Rectal smooth muscle tissue (tissue), 1 donor: ENCODE data around the gene PLCB1.

Experiments used
- H3K27ac ChIP-seq: one replicate; pipeline ENCODE4 v1.7.0; 2013; ENCODE audit warnings: low read depth, low read length, inconsistent platforms
- H3K27me3 ChIP-seq: one replicate; pipeline ENCODE4 v1.7.0; 2013; ENCODE audit warnings: low read length; ENCODE audit not compliant: control insufficient read depth, insufficient read depth
- H3K36me3 ChIP-seq: one replicate; pipeline ENCODE4 v1.7.0; 2013; ENCODE audit warnings: low read length; ENCODE audit not compliant: control insufficient read depth, insufficient read depth
- H3K4me1 ChIP-seq: one replicate; pipeline ENCODE4 v1.7.0; 2013; ENCODE audit warnings: low read length; ENCODE audit not compliant: control insufficient read depth, insufficient read depth
- H3K4me3 ChIP-seq: one replicate; pipeline ENCODE4 v1.7.0; 2013; ENCODE audit warnings: low read length
- H3K9ac ChIP-seq: one replicate; pipeline ENCODE4 v1.7.0; 2013; ENCODE audit warnings: low read length

The PLCB1 gene

GRCh38 chr20:8522168-8522567 lies 390.1 kb downstream of the PLCB1 start:
- Histone ChIP-seq H3K4me1 (no peaks in the 10 kb centered on the region), H3K9ac (no peak overlapping the region), H3K36me3 (no peaks in the 10 kb centered on the region), H3K27me3 (no peaks in the 10 kb centered on the region), H3K4me3 (no peak overlapping the region), H3K27ac (no peak overlapping the region)

DNA sequence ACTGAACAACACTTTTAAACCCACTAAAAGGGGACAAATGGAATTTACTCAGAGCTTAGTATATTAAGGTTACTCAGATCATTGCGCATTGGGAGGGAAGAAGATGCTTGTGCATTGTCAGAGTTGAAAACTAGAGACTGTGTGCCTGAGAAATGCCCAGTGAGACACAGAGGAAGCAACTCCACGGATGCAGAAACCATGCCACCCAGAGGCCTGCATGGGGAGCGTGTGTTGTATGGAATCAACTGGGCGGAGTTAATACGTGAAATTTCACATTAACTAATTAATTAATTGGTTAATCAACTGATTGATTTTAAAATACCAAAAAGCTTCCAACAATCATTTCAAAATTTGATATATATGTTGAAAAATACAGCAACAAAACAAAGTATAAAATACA lies 391.6 kb downstream of the PLCB1 start:
- Histone ChIP-seq H3K27me3 (no peaks in the 10 kb centered on the region), H3K36me3 (no peaks in the 10 kb centered on the region), H3K4me1 (no peaks in the 10 kb centered on the region), H3K27ac (no peak overlapping the region), H3K4me3 (no peak overlapping the region), H3K9ac (no peak overlapping the region)

DNA sequence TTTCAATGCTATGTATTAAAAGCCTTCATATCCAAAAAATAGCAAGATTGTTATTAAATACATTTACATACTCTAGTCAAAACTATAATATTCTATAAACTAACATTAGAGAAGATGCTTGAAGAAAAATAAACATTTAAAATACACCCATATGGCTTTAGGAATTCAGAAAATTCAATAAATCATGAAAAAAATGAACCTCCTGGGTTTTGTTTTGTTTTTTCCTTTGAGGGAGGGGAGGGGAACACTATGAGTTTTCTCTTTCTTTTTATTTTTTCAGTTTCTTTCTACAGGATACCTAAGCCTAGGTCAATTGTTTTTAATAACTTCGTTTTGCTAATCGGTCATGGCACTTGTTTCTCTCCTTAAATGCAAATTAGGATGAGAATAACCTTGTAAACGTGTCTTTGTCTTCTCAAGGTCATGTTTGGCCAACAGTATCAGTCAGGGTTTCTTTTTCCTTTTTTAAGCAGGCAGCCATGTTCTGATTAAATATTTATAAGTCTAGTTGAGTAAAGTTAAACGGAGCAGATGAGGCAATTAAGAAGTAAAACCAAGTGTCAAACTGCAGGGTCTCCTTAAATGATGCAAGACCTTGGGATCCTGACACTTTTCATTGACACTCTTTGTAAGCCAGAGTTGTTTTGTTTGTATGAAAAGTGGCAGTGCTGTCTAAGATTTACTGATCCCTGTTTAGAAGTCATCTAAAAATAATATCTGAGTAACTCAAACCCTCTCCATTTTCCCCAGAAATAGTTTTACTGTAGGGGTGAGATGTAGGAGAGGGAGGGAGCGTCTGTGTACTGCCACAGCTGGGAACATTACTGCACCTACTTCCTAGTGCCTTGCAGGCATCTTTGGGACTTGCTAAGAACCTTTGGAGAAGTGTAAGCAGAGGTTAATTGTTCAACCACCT lies 392.3 kb downstream of the PLCB1 start:
- H3K27ac ChIP-seq = no peak overlapping the region
- no peak overlapping the region for H3K4me3 ChIP-seq
- no peaks in the 10 kb centered on the region for H3K36me3 ChIP-seq
- H3K27me3 ChIP-seq = no peaks in the 10 kb centered on the region
- H3K9ac ChIP-seq = no peak overlapping the region
- no peaks in the 10 kb centered on the region for H3K4me1 ChIP-seq

DNA sequence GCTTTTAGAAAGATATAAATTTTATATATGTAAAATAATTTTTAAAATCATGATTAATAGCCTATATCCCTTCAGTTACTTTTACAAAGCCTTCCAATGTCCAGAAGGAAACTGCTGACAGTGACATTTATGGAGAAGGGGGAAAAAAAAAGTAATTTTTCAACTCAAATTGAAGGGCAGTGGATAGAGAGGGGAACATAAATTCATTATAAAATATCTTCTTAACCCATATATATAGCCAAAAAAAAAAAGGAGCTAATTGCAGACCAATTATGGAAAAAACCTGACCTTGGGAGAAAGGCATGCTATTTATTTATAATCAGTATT lies 392.9 kb downstream of the PLCB1 start:
- H3K4me3 ChIP-seq = no peak overlapping the region
- no peaks in the 10 kb centered on the region for H3K27me3 ChIP-seq
- H3K4me1 ChIP-seq = no peaks in the 10 kb centered on the region
- H3K9ac ChIP-seq = no peak overlapping the region
- no peaks in the 10 kb centered on the region for H3K36me3 ChIP-seq
- H3K27ac ChIP-seq = no peak overlapping the region

DNA sequence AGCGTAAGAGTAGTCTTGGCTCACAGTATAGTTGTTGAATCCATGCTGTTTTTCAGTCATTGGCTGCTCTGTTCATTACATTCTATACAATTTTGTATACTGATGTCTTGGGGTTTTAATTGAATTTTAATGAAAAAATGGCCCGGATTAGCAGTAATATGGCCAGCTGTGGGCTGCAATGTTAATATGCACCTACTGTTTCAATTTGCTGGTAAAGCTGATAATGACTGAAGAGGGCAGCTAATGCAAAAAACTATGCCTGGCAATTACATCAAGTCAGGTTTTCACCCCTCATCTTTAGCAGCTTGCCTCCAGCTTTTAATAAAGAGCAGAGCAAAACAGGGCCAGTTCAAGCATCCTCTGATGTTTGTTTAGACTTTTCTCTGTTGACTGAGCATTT lies 394.5 kb downstream of the PLCB1 start:
- H3K36me3 ChIP-seq = no peaks in the 10 kb centered on the region
- no peak overlapping the region for H3K4me3 ChIP-seq
- H3K4me1 ChIP-seq = no peaks in the 10 kb centered on the region
- no peak overlapping the region for H3K9ac ChIP-seq
- H3K27me3 ChIP-seq = no peaks in the 10 kb centered on the region
- H3K27ac ChIP-seq = no peak overlapping the region

- Histone ChIP-seq H3K27me3 (no peaks in the 10 kb centered on the region), H3K27ac (no peak overlapping the region), H3K9ac (no peak overlapping the region), H3K36me3 (no peaks in the 10 kb centered on the region), H3K4me3 (no peak overlapping the region), H3K4me1 (no peaks in the 10 kb centered on the region)
Observed at GRCh38 chr20:8527998-8528723, 396.1 kb downstream of the PLCB1 start.

GRCh38 chr20:8530022-8530421 lies 398.0 kb downstream of the PLCB1 start:
- Histone ChIP-seq H3K9ac (no peak overlapping the region), H3K4me1 (no peaks in the 10 kb centered on the region), H3K36me3 (no peaks in the 10 kb centered on the region), H3K27ac (no peak overlapping the region), H3K4me3 (no peak overlapping the region), H3K27me3 (no peaks in the 10 kb centered on the region)

- H3K27me3 ChIP-seq = no peaks in the 10 kb centered on the region
- H3K4me3 ChIP-seq = no peak overlapping the region
Observed at GRCh38 chr20:8532169-8532568, 400.1 kb downstream of the PLCB1 start.

DNA sequence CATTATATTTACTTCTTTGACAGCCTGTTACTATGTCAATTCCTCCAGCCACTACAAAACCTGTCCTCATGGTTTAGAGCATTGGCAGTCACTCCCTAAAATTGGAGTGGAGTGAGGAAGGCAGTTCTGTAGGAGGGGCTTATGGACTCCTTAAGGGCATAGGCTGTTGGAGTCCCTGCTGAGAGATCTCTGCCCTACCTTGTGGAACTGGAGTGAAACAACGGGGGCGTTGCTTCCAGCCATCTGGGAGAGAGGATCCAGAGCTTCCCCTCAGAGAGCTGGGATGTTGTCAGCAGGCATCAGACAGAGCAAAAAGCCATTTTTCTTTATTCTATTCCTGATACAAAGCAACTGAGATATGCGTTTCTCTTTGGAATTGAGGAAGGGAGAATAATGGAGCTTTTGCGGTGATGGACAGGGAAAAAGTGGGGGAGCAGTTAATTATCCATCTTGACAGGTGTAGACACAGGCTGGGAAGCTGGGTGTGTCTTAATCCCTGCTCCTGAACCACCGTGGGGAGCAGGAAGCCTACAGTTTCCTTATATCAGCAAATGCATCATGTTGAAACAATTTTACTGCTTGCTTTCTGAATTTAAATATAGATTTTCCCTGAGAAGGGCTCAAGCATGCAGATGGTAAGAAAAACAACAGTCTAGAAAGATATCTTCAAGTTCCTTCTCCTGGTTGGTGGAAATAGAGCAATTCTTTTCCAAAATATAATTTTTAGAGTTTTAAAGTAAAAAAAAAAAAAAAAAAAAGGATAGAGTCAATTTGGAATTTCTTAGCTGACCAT lies 402.5 kb downstream of the PLCB1 start:
- no peak overlapping the region for H3K4me3 ChIP-seq
- H3K27me3 ChIP-seq = no peaks in the 10 kb centered on the region
- no peaks in the 10 kb centered on the region for H3K4me1 ChIP-seq
- H3K27ac ChIP-seq = no peak overlapping the region
- H3K36me3 ChIP-seq = no peaks in the 10 kb centered on the region
- no peak overlapping the region for H3K9ac ChIP-seq

More at GRCh38 chr20:8532169-8532568, 400.1 kb downstream of the PLCB1 start:
- H3K4me1 ChIP-seq = no peaks in the 10 kb centered on the region
- H3K36me3 ChIP-seq = no peaks in the 10 kb centered on the region
- no peak overlapping the region for H3K9ac ChIP-seq
- H3K27ac ChIP-seq = no peak overlapping the region

- Histone ChIP-seq H3K9ac (no peak overlapping the region), H3K27me3 (no peaks in the 10 kb centered on the region), H3K4me1 (no peaks in the 10 kb centered on the region), H3K4me3 (no peak overlapping the region), H3K36me3 (no peaks in the 10 kb centered on the region), H3K27ac (no peak overlapping the region)
Observed at GRCh38 chr20:8535403-8536261, 403.6 kb downstream of the PLCB1 start.

GRCh38 chr20:8536262-8536618 lies 404.2 kb downstream of the PLCB1 start:
- Histone ChIP-seq H3K4me1 (no peaks in the 10 kb centered on the region), H3K9ac (no peak overlapping the region), H3K36me3 (no peaks in the 10 kb centered on the region), H3K4me3 (no peak overlapping the region), H3K27ac (no peak overlapping the region), H3K27me3 (no peaks in the 10 kb centered on the region)

- H3K9ac ChIP-seq = no peak overlapping the region
- H3K4me1 ChIP-seq = no peaks in the 10 kb centered on the region
- H3K27me3 ChIP-seq = no peaks in the 10 kb centered on the region
- no peak overlapping the region for H3K4me3 ChIP-seq
- H3K27ac ChIP-seq = no peak overlapping the region
- no peaks in the 10 kb centered on the region for H3K36me3 ChIP-seq
Observed at GRCh38 chr20:8540466-8540865, 408.4 kb downstream of the PLCB1 start.
